Measurements from ENCODE around the gene THSD7B.

THSD7B gene

DNA sequence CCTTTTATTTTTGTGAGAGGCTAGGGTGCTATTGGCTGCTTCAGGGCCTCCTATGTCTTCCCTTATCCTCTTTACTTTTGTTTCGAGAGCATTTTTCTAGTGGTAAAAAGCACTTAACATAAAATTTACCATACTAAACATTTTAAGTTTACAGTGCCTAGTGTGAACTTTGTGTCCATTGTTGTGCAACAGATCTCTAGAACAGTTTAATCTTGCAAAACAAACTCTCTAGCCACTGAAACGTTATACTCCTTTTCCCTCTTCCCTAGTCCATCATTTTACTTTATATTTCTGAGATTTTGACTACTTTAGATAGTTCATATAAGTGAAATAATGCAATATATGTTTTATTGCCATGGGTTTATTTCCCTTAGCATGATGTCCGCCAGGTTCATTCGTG, 580.6 kb downstream of the THSD7B start:
- no peak overlapping the region for H3K4me3 Mint-ChIP-seq
- H3K27me3 Mint-ChIP-seq (ENCODE audit: low read depth, poor library complexity): peaks cover 3% of the 10 kb centered on the region
- H3K36me3 Mint-ChIP-seq (ENCODE audit: low read depth): no peaks in the 10 kb centered on the region
- TF ChIP-seq, protein P1, sequence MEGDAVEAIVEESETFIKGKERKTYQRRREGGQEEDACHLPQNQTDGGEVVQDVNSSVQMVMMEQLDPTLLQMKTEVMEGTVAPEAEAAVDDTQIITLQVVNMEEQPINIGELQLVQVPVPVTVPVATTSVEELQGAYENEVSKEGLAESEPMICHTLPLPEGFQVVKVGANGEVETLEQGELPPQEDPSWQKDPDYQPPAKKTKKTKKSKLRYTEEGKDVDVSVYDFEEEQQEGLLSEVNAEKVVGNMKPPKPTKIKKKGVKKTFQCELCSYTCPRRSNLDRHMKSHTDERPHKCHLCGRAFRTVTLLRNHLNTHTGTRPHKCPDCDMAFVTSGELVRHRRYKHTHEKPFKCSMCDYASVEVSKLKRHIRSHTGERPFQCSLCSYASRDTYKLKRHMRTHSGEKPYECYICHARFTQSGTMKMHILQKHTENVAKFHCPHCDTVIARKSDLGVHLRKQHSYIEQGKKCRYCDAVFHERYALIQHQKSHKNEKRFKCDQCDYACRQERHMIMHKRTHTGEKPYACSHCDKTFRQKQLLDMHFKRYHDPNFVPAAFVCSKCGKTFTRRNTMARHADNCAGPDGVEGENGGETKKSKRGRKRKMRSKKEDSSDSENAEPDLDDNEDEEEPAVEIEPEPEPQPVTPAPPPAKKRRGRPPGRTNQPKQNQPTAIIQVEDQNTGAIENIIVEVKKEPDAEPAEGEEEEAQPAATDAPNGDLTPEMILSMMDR (IDR thresholded peaks at IDR 0.05): no peak
- no peak for DNase-seq
- no peaks in the 10 kb centered on the region for H3K9me3 Mint-ChIP-seq
- H3K4me1 Mint-ChIP-seq: peaks cover 6% of the 10 kb centered on the region
- H3K27ac Mint-ChIP-seq: no peak overlapping the region

GRCh38 chr2:137348301-137348700, 583.0 kb downstream of the THSD7B start:
- no peaks in the 10 kb centered on the region for H3K36me3 Mint-ChIP-seq (ENCODE audit: low read depth)
- H3K4me1 Mint-ChIP-seq: peaks cover under 1% of the 10 kb centered on the region
- TF ChIP-seq, protein P1 (IDR thresholded peaks at IDR 0.05): no peak
- H3K27me3 Mint-ChIP-seq (ENCODE audit: low read depth, poor library complexity): no peaks in the 10 kb centered on the region
- H3K4me3 Mint-ChIP-seq: no peak overlapping the region
- DNase-seq: no peak
- no peak overlapping the region for H3K27ac Mint-ChIP-seq
- H3K9me3 Mint-ChIP-seq: no peaks in the 10 kb centered on the region

DNA sequence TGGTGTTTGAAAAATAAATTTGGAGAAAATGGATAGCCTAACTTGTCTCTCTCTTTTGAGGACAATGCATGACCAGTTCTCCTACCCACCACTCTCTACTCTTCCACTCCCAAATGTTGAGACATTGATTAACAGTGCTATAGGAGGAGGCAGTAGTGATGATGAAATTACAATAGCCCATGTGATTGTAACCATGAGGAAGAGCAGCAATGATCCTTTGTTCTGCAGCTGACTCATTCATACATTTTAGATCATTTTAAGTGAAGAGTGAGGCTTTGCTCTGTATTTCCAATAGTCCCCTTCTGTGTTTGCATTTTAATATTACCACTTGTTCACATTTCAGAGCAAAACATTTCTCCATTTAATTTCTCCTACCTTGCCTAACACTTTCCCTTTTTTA, 592.3 kb downstream of the THSD7B start:
- Mint-ChIP-seq H3K36me3 (ENCODE audit: low read depth) (no peaks in the 10 kb centered on the region), H3K4me1 (no peaks in the 10 kb centered on the region), H3K9me3 (peaks cover 24% of the 10 kb centered on the region), H3K27me3 (ENCODE audit: low read depth, poor library complexity) (peaks cover 11% of the 10 kb centered on the region), H3K27ac (no peak overlapping the region), H3K4me3 (no peak overlapping the region)
- DNase-seq: no peak
- TF ChIP-seq, protein P1 (IDR thresholded peaks at IDR 0.05): no peak

DNA sequence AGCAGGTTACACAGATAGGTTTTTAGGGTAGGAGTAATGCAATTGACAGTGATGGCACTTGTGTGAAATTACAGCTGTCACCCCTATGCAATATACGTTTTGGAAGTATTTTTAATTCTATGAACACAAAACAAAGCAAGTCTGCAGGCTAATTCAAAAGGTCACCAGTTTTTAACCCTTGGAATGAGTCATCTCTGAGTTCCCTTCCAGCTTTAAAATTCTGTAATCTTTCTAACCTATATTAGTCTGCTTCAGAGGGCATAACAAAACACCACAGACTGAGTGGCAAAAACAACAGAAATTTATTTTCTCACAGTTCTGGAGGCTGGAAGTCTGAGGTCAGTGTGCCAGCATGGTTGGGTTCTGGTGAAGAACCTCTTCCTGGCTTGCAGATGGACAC, 602.0 kb downstream of the THSD7B start:
- Mint-ChIP-seq H3K27ac (no peak overlapping the region), H3K36me3 (ENCODE audit: low read depth) (no peaks in the 10 kb centered on the region), H3K9me3 (peaks cover 30% of the 10 kb centered on the region), H3K4me1 (no peaks in the 10 kb centered on the region), H3K27me3 (ENCODE audit: low read depth, poor library complexity) (no peaks in the 10 kb centered on the region), H3K4me3 (no peak overlapping the region)
- DNase-seq: no peak
- TF ChIP-seq, protein P1 (IDR thresholded peaks at IDR 0.05): no peak

DNA sequence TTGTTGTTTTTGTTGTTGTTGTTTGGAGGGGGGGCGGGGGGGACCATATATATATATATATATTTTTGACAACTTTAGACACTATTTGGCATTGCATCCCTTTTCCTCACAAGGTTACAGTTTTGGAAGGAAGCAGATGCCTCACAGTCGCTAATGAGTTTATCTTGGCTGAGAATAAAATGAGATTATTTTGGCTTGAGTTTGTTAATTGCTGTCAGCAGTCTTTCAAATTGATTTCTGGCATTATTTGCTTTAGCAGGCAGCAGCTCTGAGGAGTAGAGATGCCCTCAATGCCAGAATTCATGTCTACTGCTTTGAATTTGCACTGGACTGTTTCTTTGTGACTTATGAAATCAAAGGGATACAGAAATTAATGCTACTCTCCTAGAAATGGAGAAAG, 603.8 kb downstream of the THSD7B start:
- Mint-ChIP-seq H3K36me3 (ENCODE audit: low read depth) (no peaks in the 10 kb centered on the region), H3K4me3 (no peak overlapping the region), H3K9me3 (peaks cover 15% of the 10 kb centered on the region), H3K4me1 (no peaks in the 10 kb centered on the region), H3K27ac (no peak overlapping the region), H3K27me3 (ENCODE audit: low read depth, poor library complexity) (no peaks in the 10 kb centered on the region)
- TF ChIP-seq, protein P1 (IDR thresholded peaks at IDR 0.05): no peak
- DNase-seq: no peak

DNA sequence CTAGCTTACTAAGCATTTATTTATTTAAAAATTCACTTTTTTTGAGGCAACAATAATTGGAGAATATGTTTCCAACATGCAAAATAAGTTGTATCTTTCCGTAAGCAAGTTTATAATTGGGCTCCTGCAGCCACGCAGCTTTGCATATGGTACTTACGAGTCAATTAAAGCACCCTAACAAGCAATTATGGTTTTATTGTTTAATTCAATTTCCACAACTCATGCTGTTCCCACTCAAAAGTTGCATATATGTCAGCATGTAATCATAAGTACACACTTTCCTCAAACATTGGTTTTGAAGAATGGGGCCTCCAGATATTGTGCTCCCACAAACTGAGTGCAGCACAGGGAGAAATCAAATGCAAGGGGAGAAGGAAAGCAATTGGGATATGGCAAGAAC, 613.8 kb downstream of the THSD7B start:
- no peak for DNase-seq
- H3K36me3 Mint-ChIP-seq (ENCODE audit: low read depth): no peaks in the 10 kb centered on the region
- no peak overlapping the region for H3K4me3 Mint-ChIP-seq
- TF ChIP-seq, protein P1 (IDR thresholded peaks at IDR 0.05): no peak
- no peak overlapping the region for H3K27ac Mint-ChIP-seq
- H3K4me1 Mint-ChIP-seq: no peaks in the 10 kb centered on the region
- peaks cover 22% of the 10 kb centered on the region for H3K9me3 Mint-ChIP-seq
- H3K27me3 Mint-ChIP-seq (ENCODE audit: low read depth, poor library complexity): peaks cover 14% of the 10 kb centered on the region

Measured in nephron progenitor cell (in vitro differentiated cells).